Measurements from ENCODE around the gene PABPN1L. TPM values are rescaled to one million over a fixed set of nuclear protein-coding genes. Genes with fewer than 3 reads are reported as not detected.

The PABPN1L gene
- total RNA-seq: not detected in 2 replicates

GRCh38 chr16:88866151-88866920 is at the start of gene PABPN1L:
PABPN1L (minus strand) TSS chr16:88866660; CDS start chr16:88866606, 54 bp downstream.

GRCh38 chr16:88856828-88857727 is 9.4 kb downstream of the PABPN1L start, which contains the start of the genes GALNS and TRAPPC2L:
GALNS (minus strand) TSS chr16:88856947; CDS start chr16:88856877, 70 bp downstream.
TRAPPC2L (plus strand) TSS chr16:88857127; CDS start chr16:88857151, 24 bp downstream.

Other genes with a start within 250 kb of the PABPN1L start
- gene IL17C, start 228.1 kb downstream of the PABPN1L start, total RNA-seq: 0.23 TPM in 1 of 2 replicates, not detected in the other
- 118 and 194 TPM in 2 replicates for gene CYBA, start 215.6 kb downstream of the PABPN1L start, total RNA-seq
- gene MVD, start 203.6 kb downstream of the PABPN1L start, total RNA-seq: 89.1 and 116 TPM in 2 replicates
- gene SNAI3, start 180.2 kb downstream of the PABPN1L start, total RNA-seq: under 0.01 and 0.05 TPM in 2 replicates
- 9.7 and 10.1 TPM in 2 replicates for gene RNF166, start 160.3 kb downstream of the PABPN1L start, total RNA-seq
- gene CTU2, start 160.2 kb downstream of the PABPN1L start, total RNA-seq: 13.5 and 14.3 TPM in 2 replicates
- 296 and 312 TPM in 2 replicates for gene PIEZO1, start 81.4 kb downstream of the PABPN1L start, total RNA-seq
- gene CDT1, start 62.9 kb downstream of the PABPN1L start, total RNA-seq: 0.30 and 6.1 TPM in 2 replicates
- gene APRT, start 54.7 kb downstream of the PABPN1L start, total RNA-seq: 42.2 and 89.5 TPM in 2 replicates
- 35.9 and 41.8 TPM in 2 replicates for gene GALNS, start 9.7 kb downstream of the PABPN1L start, total RNA-seq
- 26.4 and 39.5 TPM in 2 replicates for gene TRAPPC2L, start 9.5 kb downstream of the PABPN1L start, total RNA-seq
- not detected in 2 replicates for gene CBFA2T3, start 110.5 kb upstream of the PABPN1L start, total RNA-seq
- 16.9 and 21.0 TPM in 2 replicates for gene ACSF3, start 227.2 kb upstream of the PABPN1L start, total RNA-seq